Measurements from ENCODE around the gene SRR. TPM values are rescaled to one million over a fixed set of nuclear protein-coding genes. Genes with fewer than 3 reads are reported as not detected.
"Not testable (repeated sequence)": the region's sequence is repeated elsewhere in the genome, so short reads cannot be mapped to it uniquely, and the experiment has no call there.

The SRR gene
- total RNA-seq = 12.4 TPM
- polyA plus RNA-seq (ENCODE audit: insufficient read depth in 1 of 8, insufficient read length in 8 of 8, low replicate concordance in 1 of 8) = 10 to 100 TPM; 15.2 to 28.6 (median 23.5) TPM
- long read RNA-seq, donor 1, partial matches to known transcripts = 0 of 1 reads
- long read RNA-seq, donor 1, other reads (novel, unspliced or antisense) = 0 of 1 reads
- long read RNA-seq, donor 2, partial matches to known transcripts = 0 of 1 reads
- long read RNA-seq, donor 2, other reads (novel, unspliced or antisense) = 0 of 1 reads
- long read RNA-seq, donor 3, transcript SRR-201 (8 exons, 2,728 nt) = major isoform, 13 of 13 reads
- long read RNA-seq, donor 3, partial matches to known transcripts = 0 of 13 reads
- long read RNA-seq, donor 3, other reads (novel, unspliced or antisense) = 0 of 13 reads
- long read RNA-seq, donor 4, partial matches to known transcripts = 12 of 22 reads
- long read RNA-seq, donor 4, other reads (novel, unspliced or antisense) = 6 of 22 reads
- long read RNA-seq, donor 5, transcript SRR-201 (8 exons, 2,728 nt) = major isoform, 15 of 52 reads
- long read RNA-seq, donor 5, partial matches to known transcripts = 26 of 52 reads
- long read RNA-seq, donor 5, other reads (novel, unspliced or antisense) = 11 of 52 reads
- long read RNA-seq, donor 6, transcript SRR-201 (8 exons, 2,728 nt) = major isoform, 8 of 28 reads
- long read RNA-seq, donor 6, partial matches to known transcripts = 9 of 28 reads
- long read RNA-seq, donor 6, other reads (novel, unspliced or antisense) = 11 of 28 reads
- long read RNA-seq, donor 7, transcript SRR-201 (8 exons, 2,728 nt) = major isoform, 11 of 22 reads
- long read RNA-seq, donor 7, partial matches to known transcripts = 11 of 22 reads
- long read RNA-seq, donor 7, other reads (novel, unspliced or antisense) = 0 of 22 reads
- long read RNA-seq, donor 8, transcript SRR-201 (8 exons, 2,728 nt) = major isoform, 5 of 10 reads
- long read RNA-seq, donor 8, partial matches to known transcripts = 5 of 10 reads
- long read RNA-seq, donor 8, other reads (novel, unspliced or antisense) = 0 of 10 reads
- long read RNA-seq, donor 9, transcript SRR-201 (8 exons, 2,728 nt) = major isoform, 9 of 9 reads
- long read RNA-seq, donor 9, partial matches to known transcripts = 0 of 9 reads
- long read RNA-seq, donor 9, other reads (novel, unspliced or antisense) = 0 of 9 reads
- long read RNA-seq, donor 10, transcript SRR-201 (8 exons, 2,728 nt) = major isoform, 9 of 22 reads
- long read RNA-seq, donor 10, partial matches to known transcripts = 5 of 22 reads
- long read RNA-seq, donor 10, other reads (novel, unspliced or antisense) = 8 of 22 reads
- long read RNA-seq, donor 11, partial matches to known transcripts = 0 of 3 reads
- long read RNA-seq, donor 11, other reads (novel, unspliced or antisense) = 0 of 3 reads

GRCh38 chr17:2303204-2304188, at the start of gene SRR, which contains the start of gene SMG6:
TSS of gene SRR (plus strand) at chr17:2303950. CDS start at chr17:2315561, 11,611 bp downstream.
TSS of gene SMG6 (minus strand) at chr17:2303785. CDS start at chr17:2303720, 65 bp downstream.
- H3K27ac ChIP-seq (ENCODE audit: low read length) = peak within 1 kb of the TSS; percentile 88
- peak within 1 kb of the TSS; percentile 87 for H3K4me3 ChIP-seq (ENCODE audit: low read length)
- peaks cover 24% of the 10 kb centered on the region for H3K36me3 ChIP-seq (ENCODE audit: control insufficient read depth, insufficient read depth, low read length)
- peak; percentile 97 for DNase-seq
- no peaks in the 10 kb centered on the region for H3K9me3 ChIP-seq (replicated peaks; ENCODE audit: control insufficient read depth, low read depth, low read length)
- WGBS (ENCODE audit: insufficient coverage) = under 1% methylated on average over 89 of the region's 108 CpGs
- H3K4me1 ChIP-seq (ENCODE audit: control insufficient read depth, insufficient read depth, low read length) = peaks cover 9% of the 10 kb centered on the region
- H3K27me3 ChIP-seq (ENCODE audit: control insufficient read depth, insufficient read depth, low read length) = no peaks in the 10 kb centered on the region

- H3K4me1 ChIP-seq (ENCODE audit: control insufficient read depth, insufficient read depth, low read length); H3K9me3 ChIP-seq (replicated peaks; ENCODE audit: control insufficient read depth, low read depth, low read length); H3K27ac ChIP-seq (ENCODE audit: low read length); H3K4me3 ChIP-seq (ENCODE audit: low read length); H3K27me3 ChIP-seq (ENCODE audit: control insufficient read depth, insufficient read depth, low read length); DNase-seq: not testable (repeated sequence)
- 80% methylated on average over 1 of the region's 8 CpGs for WGBS (ENCODE audit: insufficient coverage)
- H3K36me3 ChIP-seq (ENCODE audit: control insufficient read depth, insufficient read depth, low read length) = peaks cover 16% of the 10 kb centered on the region
Observed at GRCh38 chr17:2258830-2259229, 44.9 kb upstream of the SRR start.

GRCh38 chr17:2259769-2260536, 43.8 kb upstream of the SRR start:
- no peak overlapping the region for H3K4me3 ChIP-seq (ENCODE audit: low read length)
- H3K27ac ChIP-seq (ENCODE audit: low read length) = no peak overlapping the region
- WGBS (ENCODE audit: insufficient coverage) = 56% methylated on average over 2 of the region's 8 CpGs
- no peaks in the 10 kb centered on the region for H3K9me3 ChIP-seq (replicated peaks; ENCODE audit: control insufficient read depth, low read depth, low read length)
- H3K36me3 ChIP-seq (ENCODE audit: control insufficient read depth, insufficient read depth, low read length) = peaks cover 10% of the 10 kb centered on the region
- H3K4me1 ChIP-seq (ENCODE audit: control insufficient read depth, insufficient read depth, low read length) = peaks cover 6% of the 10 kb centered on the region
- DNase-seq = no peak
- no peaks in the 10 kb centered on the region for H3K27me3 ChIP-seq (ENCODE audit: control insufficient read depth, insufficient read depth, low read length)

GRCh38 chr17:2262135-2262587, 41.6 kb upstream of the SRR start:
- Histone ChIP-seq H3K27me3 (ENCODE audit: control insufficient read depth, insufficient read depth, low read length) (no peaks in the 10 kb centered on the region), H3K9me3 (replicated peaks; ENCODE audit: control insufficient read depth, low read depth, low read length) (no peaks in the 10 kb centered on the region), H3K27ac (ENCODE audit: low read length) (no peak overlapping the region), H3K4me3 (ENCODE audit: low read length) (no peak overlapping the region), H3K36me3 (ENCODE audit: control insufficient read depth, insufficient read depth, low read length) (peaks cover 15% of the 10 kb centered on the region), H3K4me1 (ENCODE audit: control insufficient read depth, insufficient read depth, low read length) (peaks cover 6% of the 10 kb centered on the region)
- DNase-seq = peak; percentile 35
- no CpG with 5 or more reads among the region's 2 CpGs for WGBS (ENCODE audit: insufficient coverage)

GRCh38 chr17:2263183-2264066, 40.3 kb upstream of the SRR start:
- Histone ChIP-seq H3K9me3 (replicated peaks; ENCODE audit: control insufficient read depth, low read depth, low read length) (no peaks in the 10 kb centered on the region), H3K27me3 (ENCODE audit: control insufficient read depth, insufficient read depth, low read length) (no peaks in the 10 kb centered on the region), H3K36me3 (ENCODE audit: control insufficient read depth, insufficient read depth, low read length) (peaks cover 18% of the 10 kb centered on the region), H3K4me3 (ENCODE audit: low read length) (no peak overlapping the region), H3K27ac (ENCODE audit: low read length) (peak overlapping the region; percentile 54), H3K4me1 (ENCODE audit: control insufficient read depth, insufficient read depth, low read length) (peaks cover 6% of the 10 kb centered on the region)
- WGBS (ENCODE audit: insufficient coverage) = no CpG with 5 or more reads among the region's 8 CpGs
- peak; percentile 71 for DNase-seq

GRCh38 chr17:2264067-2264860, 39.5 kb upstream of the SRR start:
- no peak overlapping the region for H3K4me3 ChIP-seq (ENCODE audit: low read length)
- H3K4me1 ChIP-seq (ENCODE audit: control insufficient read depth, insufficient read depth, low read length) = peaks cover 6% of the 10 kb centered on the region
- DNase-seq = peak; percentile 61
- H3K27me3 ChIP-seq (ENCODE audit: control insufficient read depth, insufficient read depth, low read length) = no peaks in the 10 kb centered on the region
- H3K36me3 ChIP-seq (ENCODE audit: control insufficient read depth, insufficient read depth, low read length) = peaks cover 20% of the 10 kb centered on the region
- 24% methylated on average over 4 of the region's 10 CpGs for WGBS (ENCODE audit: insufficient coverage)
- H3K27ac ChIP-seq (ENCODE audit: low read length) = peak overlapping the region; percentile 54
- no peaks in the 10 kb centered on the region for H3K9me3 ChIP-seq (replicated peaks; ENCODE audit: control insufficient read depth, low read depth, low read length)

GRCh38 chr17:2265166-2265565, 38.6 kb upstream of the SRR start:
- not testable (repeated sequence) for H3K27me3 ChIP-seq (ENCODE audit: control insufficient read depth, insufficient read depth, low read length); H3K4me1 ChIP-seq (ENCODE audit: control insufficient read depth, insufficient read depth, low read length); H3K4me3 ChIP-seq (ENCODE audit: low read length); DNase-seq; H3K9me3 ChIP-seq (replicated peaks; ENCODE audit: control insufficient read depth, low read depth, low read length); H3K27ac ChIP-seq (ENCODE audit: low read length)
- H3K36me3 ChIP-seq (ENCODE audit: control insufficient read depth, insufficient read depth, low read length) = peaks cover 16% of the 10 kb centered on the region
- WGBS (ENCODE audit: insufficient coverage) = 100% methylated on average over 7 of the region's 10 CpGs

Data from muscle of leg (tissue), 16 donors.